GM12874 (cell line): ENCODE data around the gene ODAD4.

Experiments used
- CTCF ChIP-seq: IDR thresholded peaks from 2 replicates; pipeline ENCODE4 v1.5.1; 2011; ENCODE audit warnings: low read depth, mild to moderate bottlenecking, control low read depth, low read length, moderate library complexity; ENCODE audit not compliant: insufficient read depth

ODAD4 gene

DNA sequence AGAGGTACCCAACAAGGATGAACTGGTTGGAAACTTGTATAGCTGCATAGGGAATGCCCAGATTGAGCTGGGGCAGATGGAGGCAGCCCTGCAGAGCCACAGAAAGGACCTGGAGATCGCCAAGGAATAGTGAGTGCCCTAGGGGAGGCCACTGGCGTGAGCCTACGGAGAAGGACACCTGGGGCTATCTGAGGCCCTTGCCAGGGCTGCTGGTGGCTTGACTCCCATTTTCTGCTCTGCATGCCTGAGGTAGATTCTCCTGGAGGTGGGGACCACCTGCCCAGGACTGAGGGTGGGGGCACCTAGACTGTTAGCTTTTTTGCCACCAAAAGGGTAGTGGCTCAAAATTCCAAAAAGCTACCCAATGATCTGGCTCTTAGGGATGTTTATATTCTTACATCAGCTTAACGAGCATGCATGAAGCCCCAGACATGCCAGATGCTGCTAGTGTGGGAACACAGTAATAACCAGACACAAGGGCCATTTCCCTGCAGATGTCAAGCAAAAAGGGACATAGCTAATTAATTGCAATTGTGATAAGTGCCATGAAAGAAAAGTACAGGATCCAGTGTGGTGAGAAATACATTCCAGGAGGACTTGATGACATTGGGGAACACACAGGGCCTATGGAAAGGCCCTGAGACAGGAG lies 8.8 kb downstream of the ODAD4 start:
- no peak for TF ChIP-seq CTCF

DNA sequence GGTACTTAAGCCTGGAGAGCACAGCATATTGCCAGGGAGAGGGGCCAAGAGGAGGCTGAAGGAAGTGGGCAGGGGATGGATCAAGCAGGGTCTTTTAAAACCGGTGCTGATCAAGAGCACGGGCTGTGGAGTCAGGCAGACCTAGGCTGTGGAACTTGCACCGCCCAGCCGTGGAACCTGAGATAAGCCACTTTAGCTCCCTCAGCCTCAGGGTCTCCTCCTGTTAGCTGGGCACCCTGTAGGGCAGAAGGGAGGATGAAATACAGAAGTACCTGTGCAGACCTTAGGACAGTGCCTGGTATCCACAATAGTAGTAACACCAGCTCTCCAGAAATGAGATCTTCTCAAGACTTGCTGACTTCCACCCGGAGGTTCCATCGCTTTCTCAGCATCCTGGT lies 9.3 kb downstream of the ODAD4 start:
- TF ChIP-seq CTCF, result no peak

GRCh38 chr17:41941168-41941567 lies 10.8 kb downstream of the ODAD4 start:
- no peak for TF ChIP-seq CTCF

DNA sequence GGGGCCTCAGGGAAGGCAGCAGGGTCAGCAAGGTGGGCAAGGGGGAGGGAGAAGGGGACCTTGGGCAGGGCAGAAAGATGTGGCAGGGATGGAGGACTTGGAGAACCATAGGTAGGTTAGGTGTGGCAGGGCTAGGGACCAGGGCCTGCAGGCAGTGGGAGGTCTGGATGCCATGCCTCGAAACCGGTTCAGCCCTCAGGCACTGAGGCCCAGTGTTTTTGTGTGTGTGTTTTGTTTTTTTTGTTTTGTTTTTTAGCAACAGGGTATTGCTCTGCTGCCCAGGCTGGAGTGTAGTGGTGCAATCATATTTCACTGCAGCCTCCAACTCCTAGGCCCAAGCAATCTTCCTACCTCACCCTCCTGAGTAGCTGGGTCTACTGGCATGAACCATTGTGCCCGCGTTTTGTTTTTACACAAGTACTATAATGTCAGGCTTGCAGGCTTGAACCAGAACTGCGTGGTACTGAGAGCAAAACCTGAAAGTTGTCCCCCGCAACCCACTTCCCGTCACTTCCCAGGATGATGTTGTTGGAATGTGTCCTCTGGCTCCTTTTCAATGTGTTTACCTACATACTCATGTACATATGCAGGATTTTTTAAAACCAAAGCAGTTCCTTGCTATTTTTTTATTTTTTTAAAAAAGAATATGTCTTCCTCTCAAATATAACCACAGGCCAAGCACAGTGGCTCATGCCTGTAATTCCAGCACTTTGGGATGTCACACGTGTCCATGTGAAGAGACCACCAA lies 12.4 kb downstream of the ODAD4 start:
- TF ChIP-seq CTCF, result no peak

GRCh38 chr17:41943492-41943891 lies 13.1 kb downstream of the ODAD4 start:
- TF ChIP-seq CTCF, result no peak

DNA sequence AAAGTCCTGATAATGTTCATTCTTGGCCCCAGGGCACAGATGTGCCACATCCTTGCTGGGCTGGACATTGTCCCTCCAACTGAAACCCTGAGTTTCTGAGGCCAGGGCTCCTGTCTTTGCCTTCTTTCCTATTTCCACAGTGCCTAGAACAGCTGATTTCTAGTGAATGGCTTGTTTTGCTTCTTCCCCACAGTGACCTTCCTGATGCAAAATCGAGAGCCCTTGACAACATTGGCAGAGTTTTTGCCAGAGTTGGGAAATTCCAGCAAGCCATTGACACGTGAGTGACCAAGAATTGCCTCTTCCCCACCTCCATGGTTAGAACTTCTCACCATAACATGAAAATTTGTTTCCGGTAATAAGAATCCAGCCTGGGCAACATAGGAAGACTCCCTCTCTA lies 14.5 kb downstream of the ODAD4 start:
- TF ChIP-seq CTCF, result no peak

DNA sequence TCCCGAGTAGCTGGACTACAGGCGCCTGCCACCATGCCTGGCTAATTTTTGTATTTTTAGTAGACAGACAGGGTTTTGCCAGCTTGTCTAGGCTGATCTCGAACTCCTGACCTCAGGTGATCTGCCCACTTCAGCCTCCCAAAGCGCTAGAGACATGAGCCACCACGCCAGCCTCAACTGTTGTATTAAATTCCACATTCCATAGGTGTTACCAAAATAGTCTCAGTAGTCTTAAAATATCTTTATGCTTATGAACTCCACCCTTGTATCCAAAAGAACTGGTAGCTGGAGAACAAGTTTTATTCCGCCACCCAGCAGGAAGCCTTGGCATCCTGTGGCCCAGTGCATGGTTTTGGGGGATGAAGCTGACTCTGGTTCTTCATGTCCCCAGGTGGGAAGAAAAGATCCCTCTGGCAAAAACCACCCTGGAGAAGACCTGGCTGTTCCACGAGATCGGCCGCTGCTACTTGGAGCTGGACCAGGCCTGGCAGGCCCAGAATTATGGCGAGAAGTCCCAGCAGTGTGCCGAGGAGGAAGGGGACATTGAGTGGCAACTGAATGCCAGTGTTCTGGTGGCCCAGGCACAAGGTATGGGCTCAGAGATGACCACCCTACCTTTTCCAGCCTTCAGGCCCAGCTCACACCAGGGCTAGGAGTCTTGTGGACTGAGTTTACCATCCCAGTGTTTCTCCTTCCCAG lies 18.5 kb downstream of the ODAD4 start:
- no peak for TF ChIP-seq CTCF
